NCI-H524 (cell line): ENCODE measurements around the gene DGCR2.
"Not testable (repeated sequence)": the region's sequence is repeated elsewhere in the genome, so short reads cannot be mapped to it uniquely, and the experiment has no call there.

Source experiments
- DNase-seq, 2 experiments: peaks; one replicate each; lab custom pipeline; 2025; lab: John Stamatoyannopoulos, UW

The DGCR2 gene

DNA sequence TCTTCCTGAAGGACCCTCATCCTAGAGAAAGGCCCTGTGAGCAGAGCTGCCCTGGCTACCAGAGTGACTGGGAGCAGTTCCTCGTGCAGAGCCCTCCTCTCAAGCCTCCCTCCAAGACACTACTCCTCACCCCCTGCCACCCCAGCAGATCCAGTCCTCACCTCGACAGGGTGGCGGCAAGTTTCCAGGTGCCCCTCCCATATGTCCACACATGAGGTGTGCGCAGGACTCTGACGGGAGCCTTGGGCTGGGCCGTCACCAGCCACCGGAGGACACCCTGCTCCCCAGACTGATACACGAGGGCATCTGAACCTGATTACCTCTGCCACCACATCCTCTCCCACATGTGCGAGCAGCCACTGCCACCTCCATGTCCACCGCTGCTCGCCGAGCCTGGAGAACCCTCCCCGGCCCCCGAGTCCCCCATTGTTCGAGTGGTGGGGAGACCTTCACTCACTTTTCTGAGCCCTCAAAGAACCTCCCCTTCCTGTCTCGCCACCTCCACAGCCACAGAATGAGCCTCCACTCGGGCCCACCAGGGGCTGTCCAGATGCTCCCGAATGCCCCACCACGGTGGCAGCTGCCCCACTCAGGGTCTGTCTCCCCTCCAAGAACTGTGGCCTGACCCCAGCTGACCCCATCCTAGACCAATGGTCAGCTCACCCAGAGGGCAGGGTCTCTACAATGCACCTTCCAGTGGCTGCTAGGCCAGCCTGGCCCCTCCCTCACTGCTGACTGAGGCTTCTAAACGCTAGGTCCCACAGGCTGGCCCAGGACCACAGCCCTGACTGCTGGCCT lies 62.5 kb downstream of the DGCR2 start:
- DNase-seq = no peak

- no peak for DNase-seq
These were observed 63.3 kb downstream of the DGCR2 start for GRCh38 chr22:19058713-19059451.

GRCh38 chr22:19057999-19058491 lies 64.2 kb downstream of the DGCR2 start:
- DNase-seq = no peak

DNA sequence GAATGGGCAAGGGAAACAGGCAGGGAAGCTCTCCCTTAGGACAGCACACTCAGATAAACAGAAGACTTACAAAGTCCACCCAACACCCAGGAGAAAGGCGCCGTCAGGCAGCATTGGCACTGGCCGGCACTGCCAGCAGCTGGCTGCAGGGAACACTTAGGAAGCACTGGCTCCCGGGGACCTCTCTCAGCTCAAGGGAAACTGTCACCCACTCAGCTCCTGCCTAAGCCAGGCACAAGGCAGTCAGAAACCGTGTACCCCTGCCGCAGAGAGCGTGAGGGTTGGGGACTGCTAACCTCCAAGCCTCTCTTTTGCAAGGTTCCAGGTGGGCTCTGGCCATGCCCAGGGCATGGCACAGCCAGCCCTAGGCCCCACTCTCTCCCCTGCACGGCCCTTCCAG lies 64.7 kb downstream of the DGCR2 start:
- no peak for DNase-seq

DNA sequence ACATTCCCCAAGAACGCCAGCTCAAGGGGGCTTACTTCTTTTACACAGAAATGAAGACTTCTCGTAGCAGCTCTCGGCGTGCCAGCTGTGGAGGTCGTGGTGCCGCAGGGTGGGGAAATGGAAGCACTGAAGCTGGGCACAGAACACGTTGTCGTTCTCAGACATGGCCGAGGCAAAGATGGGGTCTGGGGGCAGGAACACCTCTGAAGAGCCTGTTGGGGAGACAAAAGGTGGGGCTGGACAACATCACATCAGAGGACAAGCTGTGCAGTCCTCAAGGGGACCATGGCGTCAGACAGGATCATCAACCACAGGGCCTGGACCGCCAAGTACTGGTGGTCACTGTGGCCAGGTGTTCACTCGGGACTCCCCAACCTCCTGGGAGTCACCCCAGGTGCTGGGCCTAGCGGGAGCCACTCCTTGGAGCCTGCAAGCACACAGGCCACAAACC lies 65.2 kb downstream of the DGCR2 start:
- no peak for DNase-seq

GRCh38 chr22:19055801-19056200 lies 66.4 kb downstream of the DGCR2 start:
- DNase-seq = no peak

DNA sequence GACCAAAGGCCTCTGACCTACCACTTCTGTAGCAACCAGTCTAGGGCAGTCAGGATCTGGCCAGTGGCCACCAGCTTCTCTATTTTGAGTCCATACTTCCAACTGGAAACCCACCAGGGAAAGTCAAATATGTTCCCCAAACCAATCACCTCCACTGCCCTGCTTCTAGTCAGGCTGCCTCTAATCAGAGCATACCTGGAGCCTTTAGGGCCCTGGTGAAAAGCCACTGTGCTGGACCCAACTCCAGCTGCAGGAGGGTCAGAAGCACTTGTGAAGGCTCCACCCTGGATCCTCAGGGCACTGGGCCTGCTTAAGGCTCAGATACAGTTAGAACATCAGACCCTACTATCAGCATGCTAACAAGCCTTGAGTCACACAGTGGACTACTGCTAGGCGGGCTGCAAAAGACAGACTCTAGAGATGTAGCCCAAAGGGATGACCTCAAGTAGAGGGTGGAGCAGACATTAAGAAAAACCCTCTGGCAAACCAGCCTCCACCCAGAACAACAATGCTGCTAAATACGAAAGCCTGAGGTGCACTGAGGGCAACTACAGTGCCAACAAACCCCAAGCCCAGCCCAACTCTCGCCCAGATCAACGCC lies 69.2 kb downstream of the DGCR2 start:
- DNase-seq = no peak

GRCh38 chr22:19051381-19052072 lies 70.7 kb downstream of the DGCR2 start:
- no peak for DNase-seq

- not testable (repeated sequence) for DNase-seq
These were observed 71.4 kb downstream of the DGCR2 start for GRCh38 chr22:19050847-19051246.

DNA sequence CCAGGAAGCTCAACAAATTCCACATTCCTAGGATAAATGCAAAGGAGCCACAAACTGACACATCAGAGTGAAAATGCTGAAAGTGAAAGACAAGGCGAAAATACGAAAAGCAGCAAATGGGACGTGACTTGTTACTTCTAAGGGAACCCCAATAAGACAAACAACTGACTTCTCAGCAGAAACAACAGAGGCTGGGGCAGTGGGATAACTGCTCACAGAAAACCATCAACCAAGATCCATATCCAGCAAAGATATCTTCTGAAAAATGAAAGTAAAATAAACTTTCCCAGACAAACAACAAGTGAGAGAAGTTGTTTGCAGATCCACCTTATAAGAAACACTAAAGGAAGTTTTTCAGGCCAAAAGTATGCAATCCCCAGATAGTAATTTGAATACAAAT lies 72.1 kb downstream of the DGCR2 start:
- DNase-seq = no peak

GRCh38 chr22:19048531-19048930 lies 73.7 kb downstream of the DGCR2 start:
- no peak for DNase-seq

DNA sequence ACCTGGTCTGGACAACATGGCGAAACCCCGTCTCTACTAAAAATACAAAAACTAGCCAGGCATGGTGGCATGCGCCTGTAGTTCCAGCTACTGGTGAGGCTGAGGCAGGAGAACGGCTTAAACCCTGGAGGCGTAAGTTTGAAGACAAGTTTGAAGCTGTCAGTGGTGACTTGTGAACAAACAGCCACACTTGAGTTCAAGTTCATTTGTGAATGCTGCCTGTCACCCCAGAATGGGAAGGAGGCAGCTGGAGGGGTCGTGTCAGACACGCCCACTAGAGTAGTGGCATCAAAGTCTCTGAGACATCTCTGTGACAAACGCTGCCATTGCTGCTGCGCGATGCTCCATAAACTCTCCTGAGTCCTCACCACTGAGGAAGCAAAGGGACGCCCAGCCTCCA lies 74.2 kb downstream of the DGCR2 start:
- no peak for DNase-seq

DNA sequence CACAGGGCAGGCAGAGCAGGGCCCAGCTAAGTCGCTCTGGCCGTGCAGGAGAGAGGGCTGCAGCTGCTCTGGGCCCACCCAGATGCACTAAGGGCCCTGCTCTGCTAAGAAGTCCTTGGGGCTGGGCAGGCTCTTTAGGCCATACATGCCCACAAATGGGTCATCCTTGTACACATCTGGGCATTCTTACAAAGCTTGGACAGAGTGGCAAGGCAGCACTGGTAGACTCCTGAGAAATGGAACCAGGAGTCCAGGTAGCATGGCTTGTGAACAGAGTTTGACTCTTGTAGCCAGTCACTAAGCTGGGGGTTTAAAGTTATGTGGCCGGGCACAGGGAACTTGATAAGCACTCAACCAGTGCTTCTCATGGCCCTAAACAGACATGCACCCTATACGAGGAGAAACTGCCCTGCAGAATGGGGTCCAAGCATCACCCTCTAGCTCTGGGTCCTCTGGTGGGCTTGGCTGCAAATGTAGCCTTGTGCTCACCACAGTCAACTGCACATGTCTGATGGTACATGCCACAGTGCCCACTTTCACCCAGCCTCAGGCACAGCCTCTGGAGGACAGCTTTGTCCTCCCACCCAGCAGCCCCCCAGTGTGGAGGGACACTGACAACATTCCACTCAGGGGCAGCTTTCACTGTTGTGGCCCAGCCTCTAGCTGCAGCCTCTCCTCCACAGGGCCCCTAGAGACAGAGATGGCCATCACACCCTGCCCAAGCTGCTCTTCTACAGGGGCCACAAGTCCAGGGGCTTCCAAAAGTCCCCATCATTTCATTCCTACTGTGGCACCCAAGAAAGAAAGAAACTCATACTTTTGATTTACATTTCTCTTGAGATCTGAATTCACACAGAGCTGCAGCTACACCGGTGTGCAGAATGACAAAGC lies 75.2 kb downstream of the DGCR2 start:
- no peak for DNase-seq

DNA sequence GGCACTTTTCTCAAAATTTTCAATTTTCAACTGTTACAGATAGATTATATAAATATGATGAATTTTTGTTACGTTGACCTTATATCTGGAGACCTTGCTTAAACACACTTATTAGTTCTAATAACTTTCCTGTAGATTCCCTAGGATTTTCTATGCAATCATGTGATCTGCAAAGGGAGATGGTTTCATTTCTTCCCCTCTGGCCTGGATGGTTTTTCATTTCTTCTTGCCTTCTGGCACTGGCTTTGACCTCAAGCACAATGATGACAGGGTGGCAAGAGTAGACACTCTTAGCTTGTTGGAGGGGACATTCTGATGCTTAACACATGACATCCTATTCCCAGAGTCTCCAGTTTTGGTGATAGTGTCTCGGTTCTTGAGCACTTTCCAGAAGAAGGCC lies 75.9 kb downstream of the DGCR2 start:
- DNase-seq = no peak

DNA sequence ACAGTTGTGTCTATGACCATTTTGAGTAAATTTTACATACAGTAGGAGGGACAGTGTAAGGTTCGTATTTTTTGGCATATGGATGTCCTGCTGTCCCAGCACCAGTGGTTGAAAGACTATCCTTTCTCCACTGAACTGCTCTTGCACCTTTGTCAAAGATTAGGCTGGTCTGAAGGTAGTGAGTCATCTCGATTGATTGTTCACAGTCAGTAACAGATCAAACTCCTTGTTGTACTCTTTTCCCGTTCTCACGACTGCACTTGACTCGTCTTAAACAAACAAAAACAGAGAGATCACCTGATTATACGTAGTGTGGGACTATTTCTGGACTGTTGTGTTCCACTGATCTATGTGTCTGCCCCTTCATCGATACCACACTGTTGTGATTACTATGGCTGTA lies 77.1 kb downstream of the DGCR2 start:
- DNase-seq = no peak

GRCh38 chr22:19044381-19044780 lies 77.8 kb downstream of the DGCR2 start:
- no peak for DNase-seq

GRCh38 chr22:19043121-19044085 lies 78.8 kb downstream of the DGCR2 start:
- no peak for DNase-seq

DNA sequence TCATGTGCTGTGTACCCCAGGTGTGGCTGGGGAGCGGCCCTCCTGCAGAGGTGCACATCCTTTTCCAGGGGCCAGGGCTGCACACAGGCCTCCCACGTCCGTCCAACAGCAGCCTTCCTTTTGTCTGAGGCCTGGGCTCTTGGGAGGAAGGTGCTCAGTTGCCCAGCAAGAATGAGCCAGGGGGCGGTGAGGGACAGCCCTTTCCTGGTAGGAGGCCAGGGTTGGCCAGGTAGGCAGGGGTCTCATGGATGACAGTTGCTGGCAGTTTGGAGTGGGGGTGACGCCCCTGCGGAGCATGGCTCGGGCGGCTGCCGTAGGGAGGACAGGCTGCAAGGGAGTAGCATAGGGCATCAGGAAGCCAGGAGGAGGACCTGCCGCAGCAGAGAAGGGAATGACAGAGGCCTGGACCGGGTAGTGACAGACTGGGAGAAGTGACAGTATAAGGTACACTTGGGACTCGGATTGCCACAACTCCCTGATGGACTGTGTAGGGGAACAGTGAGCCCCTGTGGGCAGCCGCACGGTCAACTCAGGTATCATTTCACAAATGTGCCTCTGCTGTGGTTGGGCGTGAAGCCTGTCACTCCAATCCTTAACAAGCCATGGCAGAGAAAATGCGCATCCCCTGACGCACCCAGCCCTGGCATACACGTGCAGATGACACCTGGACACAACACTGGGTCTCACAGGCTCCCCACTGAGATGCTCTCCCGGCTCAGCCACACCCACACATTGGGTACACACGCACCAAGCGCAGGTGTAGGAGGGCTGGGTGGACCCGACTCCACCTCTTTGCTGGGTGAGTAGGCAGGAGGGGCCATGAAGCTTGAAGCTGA lies 79.7 kb downstream of the DGCR2 start:
- DNase-seq = no peak

GRCh38 chr22:19041704-19042074 lies 80.5 kb downstream of the DGCR2 start:
- DNase-seq = no peak
